ENCODE results near the gene ERO1B. TPM values are rescaled to one million over a fixed set of nuclear protein-coding genes. Genes with fewer than 3 reads are reported as not detected.

ERO1B gene
- total and polyA plus RNA-seq, 2 of the 13 experiments (the other 11 are each of a cell fraction or from before 2014, with no cell fraction given), result 1.6 to 2.1 TPM

GRCh38 chr1:236321101-236321500 is 39.3 kb upstream of the ERO1B start:
- ChIA-PET CTCF (ENCODE audit: low intra/inter-chr PET ratio, low total read pairs) (no interaction called here), POLR2A (no interaction called here)
- H3K27ac ChIP-seq (ENCODE audit: extremely low read length, insufficient read depth, low read length), result no peak overlapping the region
- no peak overlapping the region for H2AFZ ChIP-seq (ENCODE audit: low read length)
- no peak for DNase-seq (ENCODE audit: low spot score)
- no peaks in the 10 kb centered on the region for H3K79me2 ChIP-seq (ENCODE audit: insufficient read depth, low read length)
- no peak for TF ChIP-seq ZNF382 (CRISPR knock-in tag; IDR thresholded peaks at IDR 0.05; ENCODE audit: borderline replicate concordance)
- TF ChIP-seq MTF2 (CRISPR knock-in tag; IDR thresholded peaks at IDR 0.05; ENCODE audit: borderline replicate concordance), result no peak
- TF ChIP-seq, protein P1, sequence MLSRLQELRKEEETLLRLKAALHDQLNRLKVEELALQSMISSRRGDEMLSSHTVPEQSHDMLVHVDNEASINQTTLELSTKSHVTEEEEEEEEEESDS (CRISPR knock-in tag; IDR thresholded peaks at IDR 0.05; ENCODE audit: borderline replicate concordance), result no peak
- intact Hi-C loops (cut with micrococcal nuclease; ENCODE audit: unreplicated experiment) (no loop called here), in situ Hi-C loops (cut with HindIII; ENCODE audit: extremely low pct_ligation_motif_present, low pct_unique_long_range_greater_than_20kb) (no loop called here)
- H3K4me3 ChIP-seq (replicated peaks in 1 of 3; ENCODE audit: insufficient read depth in 1 of 3, low read depth in 2 of 3, low read length in 3 of 3), result no peak overlapping the region
- no peaks in the 10 kb centered on the region for H3K4me1 ChIP-seq (ENCODE audit: insufficient read depth, low read length)
- no peaks in the 10 kb centered on the region for H4K20me1 ChIP-seq (ENCODE audit: insufficient read depth, low read length)
- no peaks in the 10 kb centered on the region for H3K36me3 ChIP-seq (replicated peaks in 1 of 2; ENCODE audit: control insufficient read depth in 1 of 2, insufficient read depth in 2 of 2, low read length in 2 of 2)
- H3K27me3 ChIP-seq (ENCODE audit: control insufficient read depth in 1 of 2, insufficient read depth in 2 of 2, low read length in 2 of 2), result no peaks in the 10 kb centered on the region; a peak in 1 of 5 replicates
- ATAC-seq, result no peak
- no peak overlapping the region for H3K4me2 ChIP-seq (ENCODE audit: low read depth, low read length)
- H3K9me3 ChIP-seq (ENCODE audit: low read length), result peaks cover 10% of the 10 kb centered on the region; the same call in 1 of the 2 replicates
- BruUV-seq (replicated peaks), result no TSS peak
- FAIRE-seq, result no peak
- WGBS (ENCODE audit: low lambda C conversion rate), result 49% methylated on average over 5 of the region's 5 CpGs
- H3K9ac ChIP-seq (ENCODE audit: insufficient read depth, low read depth, low read length), result no peak overlapping the region

DNA sequence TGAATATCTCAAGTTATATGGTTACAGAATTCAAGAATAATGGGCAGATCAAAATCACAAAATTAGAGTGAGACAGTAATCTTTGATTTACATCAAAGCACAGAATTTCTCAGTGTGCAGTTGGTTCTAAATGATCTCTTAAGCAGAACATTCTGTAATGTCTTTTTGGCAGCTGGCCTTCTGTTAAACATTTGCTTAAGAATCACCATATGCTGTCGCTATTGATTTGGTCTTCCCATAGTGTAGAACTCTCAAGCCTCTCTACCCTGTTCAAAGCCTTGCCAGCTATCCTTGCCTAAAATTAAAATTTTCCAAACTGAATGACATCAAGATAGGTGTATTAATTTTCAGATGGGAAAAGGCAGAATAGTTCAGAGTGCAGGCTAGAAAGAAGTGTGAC is 38.9 kb upstream of the ERO1B start:
- DNase-seq (ENCODE audit: low spot score) (no peak), FAIRE-seq (no peak), ATAC-seq (no peak)
- H4K20me1 ChIP-seq (ENCODE audit: insufficient read depth, low read length), result no peaks in the 10 kb centered on the region
- H3K9ac ChIP-seq (ENCODE audit: insufficient read depth, low read depth, low read length), result no peak overlapping the region
- no peak overlapping the region for H3K4me3 ChIP-seq (replicated peaks in 1 of 3; ENCODE audit: insufficient read depth in 1 of 3, low read depth in 2 of 3, low read length in 3 of 3)
- intact Hi-C loops (cut with micrococcal nuclease; ENCODE audit: unreplicated experiment), result no loop called here
- H3K4me1 ChIP-seq (ENCODE audit: insufficient read depth, low read length), result no peaks in the 10 kb centered on the region
- no peaks in the 10 kb centered on the region; a peak in 1 of 5 replicates for H3K27me3 ChIP-seq (ENCODE audit: control insufficient read depth in 1 of 2, insufficient read depth in 2 of 2, low read length in 2 of 2)
- peaks cover 10% of the 10 kb centered on the region; the same call in 1 of the 2 replicates for H3K9me3 ChIP-seq (ENCODE audit: low read length)
- no peak overlapping the region for H3K27ac ChIP-seq (ENCODE audit: extremely low read length, insufficient read depth, low read length)
- in situ Hi-C loops (cut with HindIII; ENCODE audit: extremely low pct_ligation_motif_present, low pct_unique_long_range_greater_than_20kb), result no loop called here
- H3K4me2 ChIP-seq (ENCODE audit: low read depth, low read length), result no peak overlapping the region
- no peaks in the 10 kb centered on the region for H3K79me2 ChIP-seq (ENCODE audit: insufficient read depth, low read length)
- no TSS peak for BruUV-seq (replicated peaks)
- H2AFZ ChIP-seq (ENCODE audit: low read length), result no peak overlapping the region
- H3K36me3 ChIP-seq (replicated peaks in 1 of 2; ENCODE audit: control insufficient read depth in 1 of 2, insufficient read depth in 2 of 2, low read length in 2 of 2), result no peaks in the 10 kb centered on the region
- CTCF ChIA-PET (ENCODE audit: low intra/inter-chr PET ratio, low total read pairs), result no interaction called here
- 0% methylated on average over 1 of the region's 1 CpG for WGBS (ENCODE audit: low lambda C conversion rate)
- POLR2A ChIA-PET, result no interaction called here
- TF ChIP-seq ONECUT2 (CRISPR knock-in tag; IDR thresholded peaks at IDR 0.05), result no peak
- no peak for TF ChIP-seq RFXANK (CRISPR knock-in tag; IDR thresholded peaks at IDR 0.05)
- no peak for TF ChIP-seq ZNF274 (CRISPR knock-in tag; IDR thresholded peaks at IDR 0.05)
- no peak for TF ChIP-seq PRDM4 (CRISPR knock-in tag; IDR thresholded peaks at IDR 0.05; ENCODE audit: borderline replicate concordance)
- TF ChIP-seq PCBP1 (IDR thresholded peaks at IDR 0.05; ENCODE audit: borderline replicate concordance, low read depth, low read length), result no peak
- TF ChIP-seq ZNF598 (CRISPR knock-in tag; IDR thresholded peaks at IDR 0.05; ENCODE audit: borderline replicate concordance), result no peak
- no peak for TF ChIP-seq GATAD1 (CRISPR knock-in tag; IDR thresholded peaks at IDR 0.05)
- TF ChIP-seq, protein P2, sequence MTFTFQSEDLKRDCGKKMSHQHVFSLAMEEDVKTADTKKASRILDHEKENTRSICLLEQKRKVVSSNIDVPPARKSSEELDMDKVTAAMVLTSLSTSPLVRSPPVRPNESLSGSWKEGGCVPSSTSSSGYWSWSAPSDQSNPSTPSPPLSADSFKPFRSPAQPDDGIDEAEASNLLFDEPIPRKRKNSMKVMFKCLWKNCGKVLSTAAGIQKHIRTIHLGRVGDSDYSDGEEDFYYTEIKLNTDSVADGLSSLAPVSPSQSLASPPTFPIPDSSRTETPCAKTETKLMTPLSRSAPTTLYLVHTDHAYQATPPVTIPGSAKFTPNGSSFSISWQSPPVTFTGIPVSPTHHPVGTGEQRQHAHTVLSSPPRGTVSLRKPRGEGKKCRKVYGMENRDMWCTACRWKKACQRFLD (CRISPR knock-in tag; IDR thresholded peaks at IDR 0.05; ENCODE audit: borderline replicate concordance), result no peak
- TF ChIP-seq ZSCAN30 (CRISPR knock-in tag; IDR thresholded peaks at IDR 0.05), result no peak
- TF ChIP-seq, protein P3, sequence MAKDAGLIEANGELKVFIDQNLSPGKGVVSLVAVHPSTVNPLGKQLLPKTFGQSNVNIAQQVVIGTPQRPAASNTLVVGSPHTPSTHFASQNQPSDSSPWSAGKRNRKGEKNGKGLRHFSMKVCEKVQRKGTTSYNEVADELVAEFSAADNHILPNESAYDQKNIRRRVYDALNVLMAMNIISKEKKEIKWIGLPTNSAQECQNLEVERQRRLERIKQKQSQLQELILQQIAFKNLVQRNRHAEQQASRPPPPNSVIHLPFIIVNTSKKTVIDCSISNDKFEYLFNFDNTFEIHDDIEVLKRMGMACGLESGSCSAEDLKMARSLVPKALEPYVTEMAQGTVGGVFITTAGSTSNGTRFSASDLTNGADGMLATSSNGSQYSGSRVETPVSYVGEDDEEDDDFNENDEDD (CRISPR knock-in tag; IDR thresholded peaks at IDR 0.05; ENCODE audit: borderline replicate concordance), result no peak
- no peak for TF ChIP-seq ZBTB1 (CRISPR knock-in tag; IDR thresholded peaks at IDR 0.05; ENCODE audit: borderline replicate concordance)
- TF ChIP-seq TOE1 (CRISPR knock-in tag; IDR thresholded peaks at IDR 0.05), result no peak
